SK-N-MC (cell line): Measurements from ENCODE around the gene ATP5IF1.

ENCODE experiments used
- EZH2 ChIP-seq: fragments of 200-600 bp; sonication (generic); IDR thresholded peaks from one replicate; pipeline ENCODE4 v1.6.1; 2017; ENCODE audit warnings: antibody characterized with exemption
- FOXP2 ChIP-seq: optimal IDR thresholded peaks from 2 replicates; pipeline ENCODE3; 2011; ENCODE audit warnings: mild to moderate bottlenecking, moderate library complexity; ENCODE audit not compliant: insufficient read depth; ENCODE audit errors: extremely low read length, control extremely low read depth

GRCh38 chr1:28190337-28190979, 45.5 kb upstream of the ATP5IF1 start:
- no peak for TF ChIP-seq EZH2
- TF ChIP-seq FOXP2: no peak
